Smooth muscle cell of the brain vasculature (primary cell): ENCODE results near the gene UGP2.
A peak's percentile ranks its signal among the peaks of the same experiment; 100 is the strongest.
"Not testable (repeated sequence)": the region's sequence is repeated elsewhere in the genome, so short reads cannot be mapped to it uniquely, and the experiment has no call there.

ENCODE experiments used
- DNase-seq: peaks from one replicate; pipeline ENCODE4 v3.0.0-alpha.2; 2012; ENCODE audit warnings: low read depth, low spot score

Gene UGP2

DNA sequence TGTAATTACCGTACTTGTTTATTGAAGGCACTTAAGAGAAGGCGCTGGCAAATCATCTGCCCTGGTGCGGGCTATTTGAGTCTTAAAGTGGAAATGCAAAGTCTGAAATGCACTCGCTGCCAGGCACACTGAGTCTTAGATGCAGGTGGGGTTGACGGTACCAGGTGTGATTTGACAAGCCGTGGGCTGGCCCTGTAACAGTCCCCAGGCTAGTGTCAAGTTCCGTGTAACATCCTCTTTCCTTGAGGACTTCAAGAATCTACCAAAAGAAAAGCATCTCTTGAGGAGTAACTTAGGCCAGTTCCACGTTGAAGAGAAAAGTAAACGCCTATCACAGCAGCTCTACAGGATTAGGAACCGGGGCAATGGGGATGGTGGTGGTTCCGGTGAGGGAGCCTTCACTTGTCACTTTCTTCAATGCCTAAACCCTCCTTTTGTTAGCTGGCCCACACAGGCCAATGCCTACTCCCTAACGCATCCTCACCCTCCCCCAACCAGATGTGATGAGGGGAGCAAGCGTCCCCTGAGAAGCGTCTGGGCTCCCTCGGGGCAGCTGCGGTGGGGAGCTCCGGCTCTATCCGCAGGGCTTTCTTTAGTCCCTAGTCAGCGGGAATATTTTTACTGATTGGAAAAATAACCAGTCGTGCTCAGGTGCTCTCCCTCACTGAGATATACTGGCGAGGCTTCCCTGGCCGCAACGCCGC, 1.5 kb upstream of the UGP2 start:
- DNase-seq = no peak

DNA sequence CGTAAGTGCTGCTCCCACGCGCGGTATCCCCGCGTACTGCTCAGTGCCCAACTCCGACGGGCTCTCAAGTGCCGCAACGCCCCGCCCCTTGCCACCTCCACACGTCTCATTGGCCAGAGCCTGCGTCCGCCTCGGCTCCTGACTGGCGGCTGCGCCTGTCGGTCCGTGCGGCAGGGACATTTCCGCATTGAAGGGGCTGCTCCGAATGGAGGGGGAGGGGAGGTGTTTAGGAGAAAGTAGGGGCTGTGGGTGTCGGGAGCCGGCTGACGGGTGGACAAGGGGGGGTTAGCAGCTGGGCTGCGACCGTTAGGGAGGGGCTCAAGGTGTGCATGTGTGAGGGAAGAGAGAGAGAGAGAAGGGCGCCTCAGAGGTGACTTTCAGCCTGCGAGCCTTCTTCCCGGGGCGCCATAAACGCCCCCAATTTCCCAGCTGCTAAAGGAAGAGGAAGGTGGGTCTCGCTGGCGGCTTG, 877 bp upstream of the UGP2 start:
- peak; percentile 93 for DNase-seq

DNA sequence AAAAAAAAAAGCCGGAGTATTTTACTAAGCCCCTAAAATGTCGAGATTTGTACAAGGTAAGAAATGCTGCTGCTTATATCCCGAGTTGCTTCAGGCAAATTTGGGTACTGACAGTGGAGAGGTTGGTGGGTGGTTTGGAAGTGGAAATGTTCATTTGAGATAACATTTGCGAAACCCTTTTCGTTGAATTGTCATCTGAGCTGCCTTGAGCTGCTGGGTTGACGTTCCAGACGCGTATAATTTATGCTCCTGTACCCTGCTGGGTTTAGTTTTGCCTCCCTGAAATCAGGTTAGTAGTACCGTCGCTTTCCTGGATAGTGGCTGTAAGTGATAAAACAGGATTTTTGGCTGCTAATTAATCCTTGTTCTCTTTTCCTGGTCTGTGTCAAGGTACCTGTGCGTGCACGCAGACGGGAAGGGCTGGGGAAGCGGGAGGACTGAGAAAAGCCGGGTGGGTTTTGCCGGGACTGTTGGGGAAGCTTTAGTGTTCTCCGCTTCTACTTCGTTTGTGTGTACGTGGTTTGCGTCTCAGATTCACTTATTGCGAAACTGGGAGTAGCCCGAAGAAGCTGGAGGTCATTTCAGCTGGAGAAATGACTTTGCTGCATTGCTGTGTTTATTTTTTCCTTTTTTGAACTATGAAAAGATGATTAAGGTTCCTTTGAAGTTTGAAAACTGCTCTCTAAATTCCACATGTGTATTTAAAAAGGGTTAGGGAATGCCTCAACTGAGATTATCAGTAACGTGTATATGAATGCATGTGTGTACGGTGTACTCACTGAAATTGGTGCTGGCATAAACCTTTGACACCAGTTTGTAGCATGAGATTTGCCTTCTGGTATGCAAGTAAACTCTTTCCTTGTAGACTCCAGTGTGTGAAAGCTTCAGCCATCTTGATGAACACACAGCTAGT, 709 bp downstream of the UGP2 start:
- no peak for DNase-seq

- DNase-seq = no peak
Measured at GRCh38 chr2:63843093-63843492, 1.4 kb downstream of the UGP2 start.

- no peak for DNase-seq
Measured at GRCh38 chr2:63843791-63844190, 2.1 kb downstream of the UGP2 start.

DNA sequence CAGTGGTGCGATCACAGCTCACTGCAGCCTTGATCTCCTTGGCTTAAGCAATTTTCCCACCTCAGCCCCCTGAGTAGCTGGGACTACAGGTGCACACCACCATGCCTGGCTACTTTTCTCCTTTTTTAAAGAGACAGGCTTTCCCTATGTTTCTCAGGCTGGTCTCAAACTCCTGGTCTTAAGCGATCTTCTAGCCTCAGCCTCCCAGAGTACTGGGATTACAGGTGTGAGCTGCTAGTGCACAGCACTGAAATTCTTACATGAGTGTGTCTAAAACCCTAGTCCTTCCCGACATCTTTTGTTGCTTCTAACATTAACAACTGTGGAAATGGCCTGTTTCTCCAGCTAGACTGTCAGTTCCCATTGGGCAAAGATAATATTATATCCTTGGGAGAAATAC, 2.9 kb downstream of the UGP2 start:
- no peak for DNase-seq

DNA sequence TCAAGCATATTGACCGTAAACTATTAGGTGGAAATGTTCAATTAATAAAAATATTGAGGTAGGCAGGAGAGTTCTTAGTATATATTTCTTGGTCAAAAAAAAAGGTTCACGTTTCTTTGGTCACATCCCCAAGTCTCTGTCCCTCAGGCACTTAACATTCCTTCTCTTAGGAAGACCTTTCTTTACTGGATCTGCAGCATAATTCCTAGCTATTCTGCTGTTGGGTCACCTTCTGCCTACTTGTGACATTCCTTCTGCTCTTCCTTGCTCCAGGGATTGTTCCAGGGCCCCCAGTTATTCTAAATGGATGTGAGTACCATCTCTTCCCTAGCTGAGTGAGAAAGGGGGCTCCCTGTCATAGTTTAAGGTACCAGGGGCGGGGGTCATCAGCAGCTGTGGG, 4.2 kb downstream of the UGP2 start:
- DNase-seq = no peak

DNA sequence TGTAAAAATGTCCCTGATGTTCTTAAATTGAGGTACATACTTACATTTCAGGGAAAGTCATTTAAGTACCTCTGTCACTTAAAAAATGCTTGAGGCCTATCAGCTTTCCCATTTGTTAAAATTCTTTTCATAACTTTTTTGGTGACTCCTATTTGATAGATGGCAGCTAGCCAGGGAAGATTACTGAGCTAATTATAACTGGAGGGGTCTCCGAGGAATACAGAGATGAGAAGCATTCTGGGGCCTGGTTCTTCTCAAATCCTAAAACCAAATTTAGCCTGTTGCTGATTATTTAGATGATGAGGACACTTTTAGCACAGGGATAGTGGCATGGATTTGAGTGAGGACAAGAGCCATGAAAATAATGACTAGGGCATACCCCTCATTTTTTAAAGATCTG, 4.8 kb downstream of the UGP2 start:
- no peak for DNase-seq

- DNase-seq = not testable (repeated sequence)
Measured at GRCh38 chr2:63847571-63847970, 5.9 kb downstream of the UGP2 start.

DNA sequence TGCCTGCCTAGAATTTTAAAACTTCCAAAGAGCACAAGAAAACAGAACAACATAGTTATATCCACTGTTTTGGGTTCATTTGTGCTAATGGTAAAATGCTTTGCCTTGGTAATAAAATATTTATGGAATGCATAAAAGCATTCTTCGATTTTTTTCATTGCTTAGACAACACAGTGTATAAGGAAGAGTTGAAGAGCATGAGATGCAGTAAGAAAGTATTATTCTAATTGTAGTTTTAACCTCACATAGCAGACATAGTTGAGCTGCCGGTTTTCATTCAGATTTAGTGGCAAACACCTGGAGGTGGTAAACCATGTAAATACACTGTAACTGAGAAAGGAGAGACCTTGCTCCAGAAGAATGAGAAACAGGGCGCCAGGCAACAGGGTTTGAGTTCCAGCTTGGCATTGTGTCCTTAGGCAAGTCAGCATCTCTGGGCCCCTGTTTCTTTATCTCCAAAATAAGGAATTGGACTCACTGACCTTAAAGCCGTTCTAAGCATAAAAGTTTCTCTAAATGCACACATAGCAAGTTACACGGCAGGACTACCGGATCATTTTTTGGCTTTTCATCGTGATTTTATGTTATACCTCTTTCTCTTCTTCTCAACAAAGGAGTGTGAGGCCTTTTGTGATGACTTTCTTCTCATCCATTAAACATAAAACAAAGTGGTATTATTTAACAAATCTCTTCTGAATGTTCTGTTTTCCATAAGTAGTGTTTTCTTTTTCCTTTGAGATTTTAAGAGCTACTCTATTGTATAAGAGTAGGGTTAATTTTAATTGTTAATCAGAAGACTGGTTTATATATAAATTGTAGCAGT, 7.9 kb downstream of the UGP2 start:
- DNase-seq = no peak

GRCh38 chr2:63850204-63850571, 8.5 kb downstream of the UGP2 start:
- no peak for DNase-seq

- DNase-seq = no peak
Measured at GRCh38 chr2:63850649-63851048, 9.0 kb downstream of the UGP2 start.

GRCh38 chr2:63851691-63852311, 10.1 kb downstream of the UGP2 start:
- DNase-seq = no peak

DNA sequence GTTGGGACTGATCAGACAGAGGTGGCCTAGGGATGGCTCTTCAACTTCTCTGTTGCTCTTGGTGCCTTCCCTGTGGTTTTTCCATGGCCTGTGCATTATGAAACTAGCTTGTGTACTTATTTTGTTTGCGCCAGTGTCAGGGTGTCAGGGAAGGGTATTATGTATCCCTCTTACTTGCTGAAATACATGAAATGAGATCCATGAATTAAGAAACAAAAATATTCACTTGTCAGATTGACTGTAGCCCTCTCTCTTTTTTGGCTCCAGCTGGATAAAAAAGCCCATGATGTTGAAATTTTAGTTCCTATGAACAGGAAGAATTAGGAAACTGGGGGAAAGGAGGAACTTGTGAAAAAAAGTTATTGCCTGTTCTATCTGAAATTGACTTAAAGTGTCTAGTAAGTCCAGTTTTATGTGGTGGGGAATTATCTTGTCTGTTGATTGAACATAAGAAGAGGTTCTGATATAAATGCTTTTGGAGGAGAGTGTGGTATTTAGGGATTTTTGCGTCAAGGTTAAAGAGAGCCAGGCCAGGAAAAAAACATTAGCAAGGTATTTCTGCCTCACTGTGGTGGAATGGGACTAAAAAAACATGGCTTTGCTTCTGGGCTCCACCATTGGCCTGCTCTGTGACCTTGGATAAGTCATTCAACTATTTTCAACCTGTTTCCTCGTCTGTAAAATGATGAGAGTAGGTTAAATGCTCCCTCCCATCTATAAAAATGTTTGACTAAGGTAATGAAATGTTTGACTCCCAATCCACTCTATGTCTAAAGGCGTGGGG, 12.0 kb downstream of the UGP2 start:
- no peak for DNase-seq

GRCh38 chr2:63855418-63856302, 14.0 kb downstream of the UGP2 start:
- DNase-seq = no peak

DNA sequence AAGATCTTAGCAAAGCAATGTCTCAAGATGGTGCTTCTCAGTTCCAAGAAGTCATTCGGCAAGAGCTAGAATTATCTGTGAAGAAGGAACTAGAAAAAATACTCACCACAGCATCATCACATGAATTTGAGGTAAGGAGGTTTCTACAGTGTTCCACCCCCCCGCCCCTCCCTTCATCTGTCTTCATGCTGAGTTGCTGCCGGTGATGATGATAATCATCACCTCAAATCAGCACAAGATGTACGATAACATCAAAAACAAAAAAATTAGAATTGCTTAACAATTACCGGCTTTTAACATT, 14.6 kb downstream of the UGP2 start:
- DNase-seq = no peak

GRCh38 chr2:63858291-63858690, 16.6 kb downstream of the UGP2 start:
- DNase-seq = no peak

- DNase-seq = no peak
Measured at GRCh38 chr2:63861220-63861822, 19.6 kb downstream of the UGP2 start.

GRCh38 chr2:63862806-63863205, 21.1 kb downstream of the UGP2 start:
- DNase-seq = no peak

DNA sequence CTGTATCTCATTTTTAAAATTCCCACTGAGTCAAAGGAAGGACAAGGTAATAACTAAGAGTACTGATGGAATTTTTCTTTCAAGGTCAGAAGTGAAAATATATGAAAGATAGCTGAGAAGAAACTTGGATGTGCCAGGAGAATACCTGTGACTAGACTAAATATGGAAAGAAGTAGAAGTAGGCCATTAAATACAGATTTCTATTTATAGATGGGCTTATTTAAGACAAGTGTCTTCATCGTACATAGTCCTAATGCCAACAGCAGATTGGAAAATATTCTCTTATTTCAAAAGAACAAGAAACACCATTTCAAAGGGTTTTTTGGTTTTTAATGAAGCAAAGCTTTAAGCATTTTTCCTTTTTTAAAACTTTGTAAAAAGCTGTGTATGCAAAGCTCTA, 22.0 kb downstream of the UGP2 start:
- no peak for DNase-seq
